Inflammatory macrophage treated with lipopolysaccharide for 4 hours (primary cell): ENCODE results near the gene LINGO3.
"Not testable (repeated sequence)": the region's sequence is repeated elsewhere in the genome, so short reads cannot be mapped to it uniquely, and the experiment has no call there.

Source experiments
- DNase-seq: peaks from one replicate; pipeline ENCODE4 v3.0.0-alpha.2; 2020

Gene LINGO3

GRCh38 chr19:2303211-2303798 lies 4.6 kb downstream of the LINGO3 start:
- DNase-seq: no peak

DNA sequence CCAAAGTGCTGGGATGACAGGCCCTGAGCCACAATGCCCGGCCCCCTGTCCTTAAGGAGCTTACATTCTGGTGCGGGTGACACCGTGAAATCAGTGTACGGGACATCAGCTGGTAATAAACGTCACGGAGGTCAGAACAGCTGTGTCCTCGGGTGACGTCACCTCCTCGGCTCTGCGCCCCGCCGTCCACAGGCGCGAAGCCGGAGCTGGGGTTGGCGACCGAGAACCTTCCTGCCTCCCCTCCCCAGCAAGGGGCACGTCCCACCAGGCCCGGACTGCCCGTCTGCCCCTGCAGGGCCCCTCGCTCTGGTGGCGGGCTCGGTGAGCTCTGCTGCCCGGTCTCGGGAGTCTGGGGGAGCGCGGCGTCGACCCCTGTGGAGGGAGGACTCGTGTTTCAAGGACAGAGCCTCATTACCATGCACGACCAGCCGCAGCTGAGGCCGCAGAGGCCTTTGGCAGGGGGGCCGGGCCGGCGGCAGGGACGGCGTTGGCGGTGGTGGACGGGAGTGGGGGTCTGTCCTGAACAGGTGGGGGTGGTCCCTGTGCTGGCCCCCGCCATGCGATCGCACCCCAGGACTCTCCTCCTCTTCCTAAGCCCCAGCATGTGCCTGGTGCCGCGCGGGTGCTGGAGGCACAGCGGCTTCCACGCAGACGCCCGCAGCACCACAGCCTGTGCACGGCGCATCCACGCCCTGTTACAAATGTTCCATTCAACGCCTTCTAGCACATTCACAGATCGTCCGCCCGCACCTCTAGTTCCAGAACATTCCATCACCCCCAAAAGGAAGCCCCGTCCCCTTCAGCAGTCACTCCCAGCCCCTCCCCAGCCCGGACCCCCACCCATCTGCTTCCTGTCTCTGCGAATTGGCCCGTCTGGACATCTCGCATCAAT lies 5.4 kb downstream of the LINGO3 start:
- peak; percentile 45 for DNase-seq

GRCh38 chr19:2300533-2300932 lies 7.4 kb downstream of the LINGO3 start:
- DNase-seq: no peak

DNA sequence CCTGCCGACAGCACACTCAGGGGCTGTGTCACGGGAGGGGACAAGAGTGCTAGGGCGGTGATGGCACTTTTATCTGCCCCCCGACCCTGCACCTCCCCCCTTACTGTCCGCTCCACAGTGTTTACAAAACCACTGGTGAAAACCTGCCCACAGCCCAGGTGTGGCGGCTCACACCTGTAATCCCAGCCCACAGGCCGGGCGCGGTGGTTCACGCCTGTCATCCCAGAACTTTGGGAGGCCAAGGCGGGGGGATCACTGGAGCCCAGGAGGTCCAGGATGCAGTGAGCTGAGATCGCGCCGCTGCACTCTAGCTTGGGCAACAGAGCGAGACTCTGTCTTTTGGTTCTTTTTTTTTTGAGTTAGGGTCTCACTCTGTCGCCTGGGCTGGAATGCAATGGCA lies 11.8 kb downstream of the LINGO3 start:
- DNase-seq: no peak

- DNase-seq: no peak
Measured at GRCh38 chr19:2294687-2295335, 13.1 kb downstream of the LINGO3 start.

DNA sequence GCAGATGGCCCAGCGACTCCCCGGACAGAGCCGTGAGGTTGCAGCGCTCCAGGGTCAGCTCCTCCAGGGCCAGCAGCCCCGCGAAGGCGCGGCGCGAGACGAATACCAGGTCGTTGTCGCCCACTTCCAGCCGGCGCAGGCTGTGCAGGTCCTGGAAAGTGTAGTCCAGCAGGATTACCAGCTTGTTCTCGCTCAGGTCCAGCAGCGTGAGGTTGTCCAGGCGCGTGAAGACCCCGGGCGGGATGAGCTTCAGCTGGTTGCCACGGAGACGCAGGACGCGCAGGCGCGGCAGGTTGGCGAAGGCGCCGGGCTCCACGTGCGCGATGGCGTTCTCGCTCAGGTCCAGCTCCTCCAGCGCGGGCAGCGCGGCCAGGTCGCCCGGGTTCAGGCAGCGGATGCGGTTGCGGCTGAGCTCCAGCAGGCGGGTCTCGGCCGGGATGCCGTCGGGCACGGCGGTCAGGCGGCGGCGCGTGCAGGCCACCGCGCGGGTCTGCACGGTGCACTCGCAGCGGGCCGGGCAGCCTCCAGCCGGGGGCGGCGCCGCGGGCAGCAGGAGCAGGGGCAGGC lies 16.7 kb downstream of the LINGO3 start:
- no peak for DNase-seq

GRCh38 chr19:2290441-2291184 lies 17.3 kb downstream of the LINGO3 start:
- no peak for DNase-seq

DNA sequence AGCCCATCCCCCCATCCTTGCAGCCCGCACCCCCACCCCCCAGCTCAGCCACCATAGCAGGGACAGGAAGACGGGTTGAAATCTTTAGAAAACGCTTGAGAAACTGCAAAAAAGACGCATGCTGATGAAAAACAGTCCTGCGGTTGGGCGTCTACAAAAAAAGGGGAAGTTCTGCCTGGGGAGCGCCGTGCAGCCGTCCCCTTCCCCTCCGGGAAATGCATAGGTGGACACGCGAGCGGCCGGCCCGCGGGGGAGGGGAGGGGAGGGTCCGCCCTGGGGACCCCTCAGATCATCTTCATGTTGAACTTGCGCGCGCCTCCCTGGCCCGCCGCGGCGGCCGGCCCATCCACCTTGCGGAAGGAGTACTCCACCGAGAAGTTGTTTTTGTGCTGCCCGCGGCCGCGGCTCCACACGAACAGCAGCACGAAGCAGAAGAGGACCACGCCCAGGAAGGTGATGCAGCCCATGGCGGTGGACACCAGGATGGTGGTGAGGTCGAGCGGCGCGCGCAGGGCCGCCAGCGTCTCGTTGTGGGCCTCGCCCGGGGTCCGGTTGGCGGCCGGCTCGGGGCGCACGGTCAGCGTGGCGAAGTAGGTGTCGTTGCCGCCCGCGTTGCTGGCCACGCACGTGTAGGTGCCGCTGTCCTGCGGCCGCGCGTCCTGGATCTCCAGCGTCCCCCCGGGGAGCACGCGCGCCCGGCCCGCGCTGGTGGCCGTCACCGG lies 18.1 kb downstream of the LINGO3 start:
- peak; percentile 81 for DNase-seq

GRCh38 chr19:2288818-2289713 lies 18.9 kb downstream of the LINGO3 start:
- DNase-seq: no peak

DNA sequence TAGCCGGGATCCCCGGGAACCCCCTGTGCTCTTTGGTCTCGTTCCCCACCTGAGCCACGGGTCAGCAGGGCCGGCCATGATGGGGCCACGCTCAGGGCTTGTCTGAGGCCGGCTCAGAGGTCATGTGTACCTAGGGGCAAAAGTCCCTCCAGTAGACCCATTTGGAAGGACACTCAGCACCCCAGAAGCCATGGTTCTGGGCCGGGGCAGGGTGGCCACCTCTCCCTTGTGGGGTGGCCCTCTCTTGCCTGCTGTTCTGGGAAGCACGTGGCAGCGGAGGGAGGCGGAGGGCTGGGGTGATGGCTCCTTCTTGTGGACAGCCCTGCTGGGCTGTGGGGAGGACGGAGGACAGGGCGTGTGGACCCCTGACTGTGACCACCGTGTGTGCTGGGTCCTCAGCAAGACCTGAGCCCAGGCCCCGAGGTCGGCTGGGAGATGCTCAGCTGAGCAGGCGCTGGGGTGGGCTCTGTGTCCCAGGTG lies 19.6 kb downstream of the LINGO3 start:
- DNase-seq: no peak

- DNase-seq: no peak
Measured at GRCh38 chr19:2287585-2288337, 20.2 kb downstream of the LINGO3 start.

- DNase-seq: no peak
Measured at GRCh38 chr19:2286402-2287140, 21.4 kb downstream of the LINGO3 start.

- DNase-seq: no peak
Measured at GRCh38 chr19:2283835-2284507, 24.0 kb downstream of the LINGO3 start.

DNA sequence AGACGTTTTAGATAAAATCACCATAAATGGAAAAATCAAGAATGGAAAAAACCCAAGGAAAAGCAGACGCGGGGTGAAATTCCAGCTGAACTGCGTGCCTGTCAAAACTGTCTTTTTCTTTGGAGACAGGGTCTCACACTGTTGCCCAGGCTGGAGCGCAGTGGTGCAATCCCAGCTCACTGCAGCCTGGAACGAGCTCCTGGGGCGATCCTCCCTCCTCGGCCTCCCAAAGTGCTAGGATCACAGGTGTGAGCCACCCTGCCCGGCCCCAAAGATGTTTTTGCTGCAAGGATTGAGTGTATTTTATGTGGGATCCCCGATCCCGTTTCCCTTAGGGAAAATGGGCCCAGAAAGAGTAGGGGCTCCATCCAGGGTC lies 25.1 kb downstream of the LINGO3 start:
- no peak for DNase-seq

DNA sequence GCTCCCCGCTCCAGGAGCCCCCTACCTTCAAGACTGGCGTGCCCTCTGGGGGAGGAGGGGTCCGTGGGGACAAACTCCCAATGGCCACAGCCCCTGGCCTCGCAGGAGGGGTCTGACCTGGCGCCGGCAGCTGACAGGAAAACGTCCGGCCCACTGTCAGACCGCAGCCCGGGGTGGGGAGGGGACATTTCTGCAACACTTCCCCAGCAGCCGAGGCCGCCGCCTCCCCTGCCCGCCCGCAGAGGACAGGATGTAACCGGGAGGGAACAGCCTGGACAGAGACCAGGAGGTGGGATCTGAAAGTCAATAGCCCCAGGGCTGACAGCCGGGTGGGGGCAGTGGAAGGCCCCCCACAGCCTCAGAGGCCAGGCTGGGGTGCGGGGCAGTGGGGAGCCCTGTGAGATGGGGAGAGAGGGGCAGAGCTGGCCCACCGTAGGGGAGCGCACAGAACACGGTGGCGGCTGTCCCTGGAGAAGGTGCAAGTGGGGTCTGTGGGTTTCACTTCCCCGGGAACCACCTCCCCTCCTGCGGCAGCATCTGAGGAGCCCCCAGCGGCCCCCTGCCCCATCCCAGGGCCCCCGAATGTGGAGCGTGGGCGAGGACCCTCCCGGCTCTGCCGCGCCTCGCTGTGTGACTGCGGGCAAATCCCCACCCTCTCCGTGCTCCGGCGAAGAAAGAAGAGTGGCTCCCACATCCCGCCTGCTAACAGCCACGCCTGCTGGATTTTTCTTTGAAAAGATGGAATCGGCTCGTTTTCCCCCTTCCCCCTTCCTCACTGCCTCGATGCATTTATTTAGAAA lies 25.7 kb downstream of the LINGO3 start, which contains the start of gene PEAK3:
Gene PEAK3 (minus strand): TSS at position 114 of the 800 bp plus-strand sequence. CDS start 1,244 bp downstream, outside the sequence.
- peak; percentile 72 for DNase-seq

DNA sequence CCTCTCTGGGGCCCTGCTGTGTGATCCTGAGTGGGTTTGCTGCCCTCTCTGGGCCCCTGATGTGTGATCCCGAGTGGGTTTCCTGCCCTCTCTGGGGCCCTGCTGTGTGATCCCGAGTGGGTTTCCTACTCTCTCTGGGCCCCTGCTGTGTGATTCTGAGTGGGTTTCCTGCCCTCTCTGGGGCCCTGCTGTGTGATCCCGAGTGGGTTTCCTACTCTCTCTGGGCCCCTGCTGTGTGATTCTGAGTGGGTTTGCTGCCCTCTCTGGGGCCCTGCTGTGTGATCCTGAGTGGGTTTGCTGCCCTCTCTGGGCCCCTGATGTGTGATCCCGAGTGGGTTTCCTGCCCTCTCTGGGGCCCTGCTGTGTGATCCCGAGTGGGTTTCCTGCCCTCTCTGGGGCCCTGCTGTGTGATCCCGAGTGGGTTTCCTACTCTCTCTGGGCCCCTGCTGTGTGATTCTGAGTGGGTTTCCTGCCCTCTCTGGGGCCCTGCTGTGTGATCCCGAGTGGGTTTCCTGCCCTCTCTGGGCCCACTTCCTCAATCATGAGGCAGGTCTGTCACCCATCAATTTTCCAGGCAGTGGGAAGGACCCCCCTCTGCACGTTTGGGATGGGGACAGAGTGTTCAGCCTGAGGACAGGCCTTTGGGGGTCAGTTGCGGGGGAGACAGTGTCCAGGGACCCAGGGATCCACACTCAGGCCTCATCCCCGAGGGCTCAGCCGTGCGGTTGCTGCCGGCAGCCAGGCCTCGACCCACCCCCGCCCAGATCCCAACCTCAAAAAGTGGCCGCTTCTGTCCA lies 26.5 kb downstream of the LINGO3 start:
- not testable (repeated sequence) for DNase-seq
